GM08714 (cell line): Measurements from ENCODE around the gene DBNDD2.

Experiments
- H3K4me3 ChIP-seq: fragments of 200-500 bp; sonication (Bioruptor generic); 2 replicates; pipeline ENCODE4 v1.5.1; 2014; ENCODE audit warnings: mild to moderate bottlenecking, low read length, inconsistent platforms
- ZNF274 ChIP-seq: IDR thresholded peaks from 2 replicates; pipeline ENCODE4 v1.6.1; 2012; ENCODE audit warnings: mild to moderate bottlenecking, low read depth, low read length

DBNDD2 gene

GRCh38 chr20:45400346-45401031 lies 7.6 kb upstream of the DBNDD2 start:
- no peak for TF ChIP-seq ZNF274
- no peak overlapping the region for H3K4me3 ChIP-seq

GRCh38 chr20:45402946-45403345 lies 5.1 kb upstream of the DBNDD2 start:
- no peak for TF ChIP-seq ZNF274
- no peak overlapping the region for H3K4me3 ChIP-seq

- H3K4me3 ChIP-seq = no peak overlapping the region
- no peak for TF ChIP-seq ZNF274
These were observed 3.7 kb upstream of the DBNDD2 start for GRCh38 chr20:45404438-45404837.

GRCh38 chr20:45405571-45406259 lies 2.4 kb upstream of the DBNDD2 start:
- H3K4me3 ChIP-seq = peak overlapping the region; percentile 56; the same call in 1 of the 2 replicates
- TF ChIP-seq ZNF274 = no peak

GRCh38 chr20:45406260-45407066 lies 1.6 kb upstream of the DBNDD2 start:
- peak overlapping the region; percentile 56; the same call in 1 of the 2 replicates for H3K4me3 ChIP-seq
- no peak for TF ChIP-seq ZNF274

GRCh38 chr20:45407067-45407745 lies 883 bp upstream of the DBNDD2 start:
- TF ChIP-seq ZNF274 = no peak
- peak overlapping the region; percentile 56; the same call in 1 of the 2 replicates for H3K4me3 ChIP-seq

- TF ChIP-seq ZNF274 = no peak
These were observed 641 bp downstream of the DBNDD2 start for GRCh38 chr20:45408646-45409213.

GRCh38 chr20:45409521-45410272 lies 1.6 kb downstream of the DBNDD2 start:
- TF ChIP-seq ZNF274 = no peak
- H3K4me3 ChIP-seq = no peak overlapping the region

More at GRCh38 chr20:45408646-45409213, 641 bp downstream of the DBNDD2 start:
- no peak overlapping the region for H3K4me3 ChIP-seq

- H3K4me3 ChIP-seq = no peak overlapping the region
- no peak for TF ChIP-seq ZNF274
These were observed 2.8 kb downstream of the DBNDD2 start for GRCh38 chr20:45410887-45411286.

- no peak overlapping the region for H3K4me3 ChIP-seq
- TF ChIP-seq ZNF274 = no peak
These were observed 4.6 kb downstream of the DBNDD2 start for GRCh38 chr20:45412653-45413052.

- no peak for TF ChIP-seq ZNF274
- no peak overlapping the region for H3K4me3 ChIP-seq
These were observed 5.4 kb downstream of the DBNDD2 start for GRCh38 chr20:45413479-45413878.

GRCh38 chr20:45415822-45416637 lies 7.9 kb downstream of the DBNDD2 start, which contains the start of gene PIGT:
Gene PIGT (plus strand): TSS chr20:45416141. CDS start chr20:45416157, 16 bp downstream.
- peak within 1 kb of the TSS; percentile 83 for H3K4me3 ChIP-seq
- TF ChIP-seq ZNF274 = no peak

- peak overlapping the region; percentile 83 for H3K4me3 ChIP-seq
- no peak for TF ChIP-seq ZNF274
These were observed 8.8 kb downstream of the DBNDD2 start for GRCh38 chr20:45416917-45417316.
